IMR-90 (cell line): ENCODE data around the gene MROH2B. TPM values are rescaled to one million over a fixed set of nuclear protein-coding genes. Genes with fewer than 3 reads are reported as not detected.

Experiments
- ATAC-seq: fragments of 200-7000 bp; cut with Tn5 transposase; 2 replicates; pipeline ENCODE4 v1.9.1; 2020; ENCODE audit warnings: low read depth, mild to moderate bottlenecking, moderate library complexity
- BruUV-seq: library from RNA; stranded (reverse); fragments of 400-500 nt; replicated peaks from 2 replicates; lab custom pipeline; 2021; lab: Mats Ljungman, UMichigan
- CTCF ChIA-PET: fragments of 300-600 bp; formaldehyde crosslinking; extraction: SDS; loops from one replicate; lab custom pipeline; 2021; ENCODE audit warnings: antibody characterized with exemption; lab: Yijun Ruan, JAX
- POLR2A ChIA-PET: fragments of 300-600 bp; sonication (Branson Sonifier 250); formaldehyde crosslinking; loops from one replicate; lab custom pipeline; 2022; ENCODE audit warnings: antibody characterized with exemption; ENCODE audit not compliant: unreplicated experiment; lab: Charles Lee
- DNase-seq: peaks from one replicate; pipeline ENCODE4 v3.0.0; 2013
- H2AFZ ChIP-seq: replicated peaks from 2 replicates; pipeline ENCODE3; 2013; ENCODE audit warnings: low read length, mild to moderate bottlenecking; ENCODE audit not compliant: poor library complexity
- H2AK5ac ChIP-seq: 2 replicates; pipeline ENCODE4 v1.6.1; 2013; ENCODE audit warnings: low read depth, low read length, inconsistent platforms
- H2AK9ac ChIP-seq: replicated peaks from 2 replicates; pipeline ENCODE3; 2013; ENCODE audit warnings: mild to moderate bottlenecking, low read depth, low read length, moderate library complexity; ENCODE audit not compliant: poor library complexity
- H2BK120ac ChIP-seq: 2 replicates; pipeline ENCODE4 v1.6.1; 2013; ENCODE audit warnings: low read depth, low read length, inconsistent platforms
- H2BK15ac ChIP-seq: 3 replicates; pipeline ENCODE4 v1.6.1; 2013; ENCODE audit warnings: low read depth, low read length, inconsistent platforms
- H2BK20ac ChIP-seq: 2 replicates; pipeline ENCODE4 v1.6.1; 2013; ENCODE audit warnings: low read depth, mild to moderate bottlenecking, inconsistent platforms, low read length, moderate library complexity
- H2BK5ac ChIP-seq: 2 replicates; pipeline ENCODE4 v1.6.1; 2013; ENCODE audit warnings: mild to moderate bottlenecking, low read depth, low read length, inconsistent platforms; ENCODE audit not compliant: poor library complexity, severe bottlenecking
- H3K14ac ChIP-seq: replicated peaks from 2 replicates; pipeline ENCODE4 v1.6.1; 2013; ENCODE audit warnings: low read depth, low read length, inconsistent platforms
- H3K18ac ChIP-seq: 2 replicates; pipeline ENCODE4 v1.6.1; 2013; ENCODE audit warnings: low read depth, low read length, control low read depth
- H3K23ac ChIP-seq: 2 replicates; pipeline ENCODE4 v1.6.1; 2013; ENCODE audit warnings: low read depth, low read length, inconsistent platforms
- H3K27ac ChIP-seq: 2 replicates; pipeline ENCODE4 v1.5.1; 2013; ENCODE audit warnings: mild to moderate bottlenecking, control low read depth, low read length; ENCODE audit not compliant: insufficient read depth
- H3K27me3 ChIP-seq: 2 replicates; pipeline ENCODE4 v1.6.1; 2013; ENCODE audit warnings: low read length; ENCODE audit not compliant: control insufficient read depth, insufficient read depth
- H3K36me3 ChIP-seq: 2 replicates; pipeline ENCODE4 v1.6.1; 2013; ENCODE audit warnings: low read length, mixed read lengths; ENCODE audit not compliant: control insufficient read depth, insufficient read depth
- H3K4ac ChIP-seq: 2 replicates; pipeline ENCODE4 v1.6.1; 2013; ENCODE audit warnings: low read depth, low read length, inconsistent platforms
- H3K4me1 ChIP-seq: 2 replicates; pipeline ENCODE4 v1.6.1; 2013; ENCODE audit warnings: low read length, mixed read lengths; ENCODE audit not compliant: control insufficient read depth, insufficient read depth
- H3K4me2 ChIP-seq: 2 replicates; pipeline ENCODE4 v1.6.1; 2013; ENCODE audit warnings: low read depth, mild to moderate bottlenecking, control low read depth, low read length, moderate library complexity
- H3K4me3 ChIP-seq: 2 replicates; pipeline ENCODE4 v1.5.1; 2013; ENCODE audit warnings: low read depth, mild to moderate bottlenecking, control low read depth, low read length, moderate library complexity; ENCODE audit not compliant: insufficient read depth
- H3K56ac ChIP-seq: 2 replicates; pipeline ENCODE4 v1.6.1; 2013; ENCODE audit warnings: low read length, inconsistent platforms; ENCODE audit not compliant: insufficient read depth; ENCODE audit errors: extremely low read depth
- H3K79me1 ChIP-seq, 2 experiments: 2 replicates each; pipeline ENCODE4 v1.6.1; 2013; ENCODE audit warnings: low read length in 2 of 2, inconsistent platforms in 1 of 2, low read depth in 1 of 2
- H3K9ac ChIP-seq: 2 replicates; pipeline ENCODE4 v1.6.1; 2013; ENCODE audit warnings: low read depth, low read length, control low read depth
- H3K9me1 ChIP-seq: 2 replicates; pipeline ENCODE4 v1.6.1; 2013; ENCODE audit warnings: low read length, inconsistent platforms; ENCODE audit not compliant: insufficient read depth
- H3K9me3 ChIP-seq: 2 replicates; pipeline ENCODE4 v1.6.1; 2013; ENCODE audit warnings: low read length; ENCODE audit not compliant: control insufficient read depth, insufficient read depth
- H4K20me1 ChIP-seq: 2 replicates; pipeline ENCODE4 v1.6.1; 2013; ENCODE audit warnings: low read length, inconsistent platforms; ENCODE audit not compliant: insufficient read depth
- H4K5ac ChIP-seq: 2 replicates; pipeline ENCODE4 v1.6.1; 2013; ENCODE audit warnings: mild to moderate bottlenecking, low read depth, low read length, control low read depth
- H4K8ac ChIP-seq, 2 experiments: 2 replicates each; pipeline ENCODE4 v1.6.1; 2013; ENCODE audit warnings: low read depth in 2 of 2, low read length in 2 of 2, control low read depth in 1 of 2, inconsistent platforms in 1 of 2
- H4K91ac ChIP-seq: 2 replicates; pipeline ENCODE4 v1.6.1; 2013; ENCODE audit warnings: low read depth, low read length, inconsistent platforms; ENCODE audit not compliant: insufficient read depth
- BHLHE40 ChIP-seq: fragments of 150-350 bp; IDR thresholded peaks from 2 replicates; pipeline ENCODE4 v1.6.1; 2016; ENCODE audit warnings: mild to moderate bottlenecking, low read depth, low read length
- CEBPB ChIP-seq: IDR thresholded peaks from 2 replicates; pipeline ENCODE4 v1.6.1; 2012; ENCODE audit warnings: low read depth, low read length, improper control_type of control experiment
- CTCF ChIP-seq: conservative IDR thresholded peaks from 2 replicates; pipeline ENCODE4 v1.5.1; 2012; ENCODE audit warnings: mild to moderate bottlenecking, low read depth, low read length, improper control_type of control experiment
- MAZ ChIP-seq: IDR thresholded peaks from 2 replicates; pipeline ENCODE4 v1.6.1; 2012; ENCODE audit warnings: low read depth, mild to moderate bottlenecking, low read length, improper control_type of control experiment, moderate library complexity, borderline replicate concordance
- POLR2A ChIP-seq: IDR thresholded peaks from 2 replicates; pipeline ENCODE4 v1.6.1; 2012; ENCODE audit warnings: mild to moderate bottlenecking, low read depth, low read length
- RAD21 ChIP-seq: IDR thresholded peaks from 2 replicates; pipeline ENCODE4 v1.6.1; 2012; ENCODE audit warnings: low read length, improper control_type of control experiment
- RCOR1 ChIP-seq: IDR thresholded peaks from 2 replicates; pipeline ENCODE4 v1.6.1; 2012; ENCODE audit warnings: mild to moderate bottlenecking, low read length, improper control_type of control experiment; ENCODE audit not compliant: insufficient replicate concordance
- USF2 ChIP-seq: fragments of 150-350 bp; IDR thresholded peaks from 2 replicates; pipeline ENCODE4 v1.6.1; 2017; ENCODE audit warnings: mild to moderate bottlenecking, antibody characterized with exemption, low read length, low read depth
- WGBS, 2 experiments: methylation state at CpG; one replicate each; pipeline versions ENCODE4 v1.1.5 to v1.1.7; 2013; ENCODE audit warnings: missing lambda C conversion rate in 2 of 2; ENCODE audit not compliant: insufficient read length in 1 of 2; ENCODE audit errors: extremely low coverage in 2 of 2; 5-methylcytosine and 5-hydroxymethylcytosine counted together
- dilution Hi-C: fragments of 300-500 bp; cut with HindIII; formaldehyde crosslinking; loops from one replicate; pipeline ENCODE4 v1.14.3; 2018; ENCODE audit warnings: low sequenced_read_pairs; ENCODE audit not compliant: unreplicated experiment
- in situ Hi-C: fragments of 300-500 bp; cut with MboI; formaldehyde crosslinking; loops from 3 replicates; pipeline ENCODE4 v1.14.3; 2019; ENCODE audit warnings: low sequenced_read_pairs, inconsistent platforms, mixed read lengths
- intact Hi-C: fragments of 100-400 bp; cut with micrococcal nuclease; formaldehyde crosslinking; loops from 2 replicates; pipeline ENCODE4 v1.10.0; 2022
- polyA plus RNA-seq, 3 experiments: library from polyadenylated mRNA; depleted of rRNA; stranded (reverse); fragments of >200 nt; gene quantifications; 2 replicates each; pipeline ENCODE4 v1.2.3, GENCODE V29; 2012; ENCODE audit warnings: low replicate concordance in 1 of 3
- total RNA-seq: library from RNA; depleted of rRNA; stranded (reverse); fragments of >200 nt; gene quantifications from 2 replicates; pipeline ENCODE4 v1.2.3, GENCODE V29; 2012
- TF ChIP-seq, protein P1 (sequence below): fragments of 150-350 bp; IDR thresholded peaks from 2 replicates; pipeline ENCODE4 v1.6.1; 2016; ENCODE audit warnings: low read depth, mild to moderate bottlenecking, low read length, moderate library complexity, borderline replicate concordance

MROH2B gene
- total and polyA plus RNA-seq, 2 of the 4 experiments (the other 2 are of a cell fraction), result not detected

DNA sequence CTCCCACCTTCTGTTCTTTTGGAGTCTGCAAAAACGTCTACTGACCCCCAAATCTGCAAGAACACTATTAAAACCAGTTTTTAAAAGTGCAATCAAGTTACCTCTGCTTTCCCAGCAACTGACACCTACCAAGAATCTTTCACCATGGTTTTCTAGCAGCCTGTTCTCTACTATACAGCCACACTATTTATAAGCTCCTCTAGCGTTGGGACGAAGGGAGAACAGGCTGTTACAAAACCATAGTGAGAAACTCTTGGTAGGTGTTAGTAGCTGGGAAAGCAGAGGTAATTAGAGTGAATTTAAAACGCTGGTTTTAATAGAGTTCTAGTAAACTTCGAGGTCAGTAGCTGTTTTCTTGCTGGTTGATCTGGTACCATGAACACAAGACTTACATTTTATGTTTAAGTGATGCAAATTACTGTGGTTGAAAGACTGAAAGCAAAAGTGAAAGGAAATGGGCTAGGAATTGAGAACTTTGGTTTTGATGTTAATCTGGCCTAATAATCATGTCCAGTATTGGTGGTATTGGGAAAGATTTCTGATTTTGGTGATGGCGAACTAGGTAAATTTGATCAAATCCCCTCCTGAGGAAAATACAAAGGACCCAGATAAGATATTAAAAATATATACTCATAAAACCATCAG lies 5.3 kb downstream of the MROH2B start:
- dilution Hi-C loops, result no loop called here
- no peaks in the 10 kb centered on the region for H3K36me3 ChIP-seq
- H4K20me1 ChIP-seq, result no peaks in the 10 kb centered on the region
- CTCF ChIA-PET, result no interaction called here
- H3K4me3 ChIP-seq, result no peak overlapping the region
- no peak overlapping the region for H2BK5ac ChIP-seq
- H3K9me3 ChIP-seq, result no peaks in the 10 kb centered on the region
- no peak overlapping the region for H2BK120ac ChIP-seq
- ATAC-seq (no peak; the same call in 1 of the 2 replicates), DNase-seq (no peak)
- H3K27me3 ChIP-seq, result no peaks in the 10 kb centered on the region
- no TSS peak for BruUV-seq
- POLR2A ChIA-PET, result interaction anchor here (0.6 kb wide), 1 partner anchor 10 kb away, joined by 3 read pairs; no protein-coding TSS in a partner anchor
- H3K18ac ChIP-seq, result peak overlapping the region; percentile 2; the same call in 1 of the 2 replicates
- no peak overlapping the region for H4K5ac ChIP-seq
- no peaks in the 10 kb centered on the region for H3K9me1 ChIP-seq
- in situ Hi-C loops, result no loop called here
- no peak overlapping the region for H4K8ac ChIP-seq
- WGBS, 2 experiments, result 14% methylated on average over 1 of the region's 6 CpGs; no CpG with 5 or more reads in 1 of the 2 experiments
- H3K14ac ChIP-seq, result no peak overlapping the region
- peak overlapping the region; percentile 7; the same call in 1 of the 2 replicates for H3K4ac ChIP-seq
- H3K9ac ChIP-seq, result no peak overlapping the region
- no peak overlapping the region for H2AK9ac ChIP-seq
- H3K27ac ChIP-seq, result no peak overlapping the region
- no peaks in the 10 kb centered on the region for H3K79me1 ChIP-seq
- H2BK20ac ChIP-seq, result no peak overlapping the region
- no peak overlapping the region for H2BK15ac ChIP-seq
- no peak overlapping the region for H3K56ac ChIP-seq
- H3K23ac ChIP-seq, result no peak overlapping the region
- intact Hi-C loops, result no loop called here
- H3K4me1 ChIP-seq, result no peaks in the 10 kb centered on the region
- peak overlapping the region; percentile 60; the same call in 1 of the 2 replicates for H3K4me2 ChIP-seq
- H2AFZ ChIP-seq, result no peak overlapping the region
- no peak overlapping the region for H4K91ac ChIP-seq
- no peak overlapping the region for H2AK5ac ChIP-seq
- TF ChIP-seq RAD21 (no peak), CTCF (no peak), MAZ (no peak), CEBPB (no peak), POLR2A (no peak), USF2 (no peak), RCOR1 (no peak), BHLHE40 (no peak)
- TF ChIP-seq, protein P1, sequence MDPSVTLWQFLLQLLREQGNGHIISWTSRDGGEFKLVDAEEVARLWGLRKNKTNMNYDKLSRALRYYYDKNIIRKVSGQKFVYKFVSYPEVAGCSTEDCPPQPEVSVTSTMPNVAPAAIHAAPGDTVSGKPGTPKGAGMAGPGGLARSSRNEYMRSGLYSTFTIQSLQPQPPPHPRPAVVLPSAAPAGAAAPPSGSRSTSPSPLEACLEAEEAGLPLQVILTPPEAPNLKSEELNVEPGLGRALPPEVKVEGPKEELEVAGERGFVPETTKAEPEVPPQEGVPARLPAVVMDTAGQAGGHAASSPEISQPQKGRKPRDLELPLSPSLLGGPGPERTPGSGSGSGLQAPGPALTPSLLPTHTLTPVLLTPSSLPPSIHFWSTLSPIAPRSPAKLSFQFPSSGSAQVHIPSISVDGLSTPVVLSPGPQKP, result no peak
